GM19023 (cell line): ENCODE measurements around the gene LRRC14B.

Experiments used
- ATAC-seq: cut with Tn5 transposase; IDR thresholded peaks from one replicate; pipeline ENCODE4 v1.9.1; 2021; ENCODE audit warnings: mild to moderate bottlenecking, moderate library complexity; ENCODE audit not compliant: unreplicated experiment

The LRRC14B gene

DNA sequence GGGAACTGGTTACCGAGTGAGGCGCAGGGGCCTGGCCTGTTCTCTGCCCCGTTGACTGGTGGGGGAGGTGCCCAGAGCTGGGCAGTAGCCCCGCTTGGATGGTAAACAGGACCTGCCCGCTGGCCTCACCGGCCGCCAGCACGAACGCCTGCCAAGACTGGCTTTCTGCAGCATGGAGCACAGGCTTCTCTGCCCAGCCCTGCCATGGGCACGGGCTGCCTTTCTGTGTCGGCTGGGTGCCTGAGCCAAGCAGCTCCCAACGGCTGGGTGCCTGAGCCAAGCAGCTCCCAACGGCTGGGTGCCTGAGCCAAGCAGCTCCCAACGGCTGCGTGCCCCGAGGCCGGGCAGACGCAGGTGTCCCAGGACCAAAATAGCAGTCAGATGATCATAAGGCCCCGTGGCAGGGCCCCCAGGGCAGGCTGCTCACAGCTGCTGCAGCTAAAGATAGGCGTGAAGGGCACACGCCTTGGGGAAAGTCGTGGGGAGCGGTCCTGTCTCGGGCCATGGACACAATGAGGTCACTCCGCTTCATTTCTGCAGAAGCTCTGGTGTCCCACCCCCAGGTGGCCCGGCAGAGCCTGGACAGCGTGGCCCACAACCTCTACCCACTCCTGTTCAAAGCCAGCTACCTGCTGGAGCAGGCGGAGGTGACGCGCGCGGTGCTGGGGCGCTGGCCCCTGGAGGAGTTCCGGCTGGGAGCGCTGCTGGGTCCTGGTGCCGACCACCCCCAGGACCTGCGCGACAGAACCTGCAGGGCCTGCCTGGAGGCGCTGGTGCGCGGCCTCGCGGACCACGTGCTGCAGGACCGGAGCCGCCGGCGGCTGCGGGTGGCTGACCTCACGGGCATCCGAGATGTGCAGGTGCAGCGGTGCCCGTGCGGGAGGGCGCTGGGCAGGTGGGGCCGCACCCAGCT lies at the start of gene LRRC14B:
LRRC14B (plus strand) TSS at position 460 of the 913 bp plus-strand sequence; CDS start at position 504, 44 bp downstream.
- ATAC-seq: no peak

DNA sequence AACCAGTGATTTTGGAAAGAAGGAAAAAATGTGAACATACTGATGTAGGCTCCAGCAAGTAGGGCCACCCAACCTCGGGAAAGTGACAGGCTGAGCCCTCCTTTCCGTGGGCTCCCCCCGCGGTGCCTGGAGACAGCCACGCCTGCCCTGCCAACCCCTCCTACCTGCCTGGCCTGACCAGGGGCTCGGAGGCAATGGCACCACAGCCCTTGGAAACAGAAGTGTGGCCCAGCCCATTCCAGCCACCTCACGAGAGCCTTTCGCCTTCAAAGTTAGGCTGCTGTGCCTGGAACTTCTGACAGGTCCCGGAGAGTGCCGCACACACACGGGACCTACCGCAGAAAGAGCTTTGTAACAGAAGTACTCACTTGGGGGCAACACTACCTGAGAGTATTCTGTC lies 49.5 kb upstream of the LRRC14B start:
- no peak for ATAC-seq

DNA sequence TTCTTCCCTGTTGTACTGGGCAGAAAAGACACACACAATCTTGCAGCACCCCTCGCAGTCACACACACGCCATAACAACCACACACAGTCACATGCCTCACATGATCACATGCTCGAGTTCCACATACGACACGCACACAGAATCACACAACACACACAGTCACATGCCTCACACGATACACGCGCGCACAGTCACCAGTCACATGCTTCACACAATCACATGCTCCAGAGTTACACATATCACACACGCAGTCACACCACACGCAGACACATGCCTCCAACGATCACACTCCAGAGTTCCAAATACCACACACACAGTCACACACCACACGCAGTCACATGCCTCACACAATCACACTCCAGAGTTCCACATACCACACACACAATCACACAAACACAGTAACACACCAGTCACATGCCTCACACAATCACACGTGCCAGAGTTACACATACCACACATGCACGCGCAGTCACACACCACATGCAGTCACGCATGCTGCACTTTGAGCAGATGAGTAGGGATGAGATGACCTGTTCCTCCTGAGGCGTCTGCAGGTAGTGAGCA lies 49.0 kb upstream of the LRRC14B start:
- no peak for ATAC-seq

DNA sequence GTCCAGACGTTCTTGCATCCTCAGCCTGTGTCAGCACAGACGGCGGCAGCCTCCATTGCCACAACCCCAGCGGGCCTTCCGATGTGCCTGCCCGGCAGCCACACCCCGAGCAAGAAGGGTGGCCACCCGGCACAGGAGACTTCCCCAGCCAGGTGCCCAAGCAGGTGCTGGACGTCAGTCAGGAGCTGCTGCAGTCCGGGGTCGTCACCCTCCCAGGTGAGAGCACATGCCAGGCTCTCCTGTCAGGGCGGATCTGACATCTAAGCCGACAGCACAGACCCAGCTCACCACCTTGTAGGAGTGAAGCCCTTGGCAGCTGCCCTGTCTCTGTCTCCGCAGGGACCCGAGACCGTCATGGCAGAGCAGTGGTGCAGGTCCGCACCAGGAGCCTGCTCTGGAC lies 48.3 kb upstream of the LRRC14B start:
- no peak for ATAC-seq

DNA sequence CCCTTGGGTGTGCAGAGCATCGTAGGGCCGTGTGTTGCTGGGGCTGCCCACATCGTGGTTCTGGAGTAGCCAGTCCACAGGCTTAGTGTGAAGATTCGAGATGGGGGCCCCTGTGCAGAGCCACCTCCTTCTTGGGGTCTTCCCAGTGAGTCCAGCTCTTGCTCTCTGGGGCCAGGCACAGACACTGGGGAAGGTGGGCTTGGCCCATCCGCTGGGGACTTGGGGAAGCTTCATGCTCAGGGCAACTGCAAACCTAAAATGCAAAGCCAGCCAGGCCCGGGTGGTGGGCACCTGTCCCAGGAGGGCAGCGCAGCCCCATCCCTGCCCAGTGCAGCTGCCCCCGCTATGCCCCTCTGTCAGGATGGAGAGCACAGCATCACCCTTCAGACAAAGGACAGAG lies 46.4 kb upstream of the LRRC14B start:
- no peak for ATAC-seq

DNA sequence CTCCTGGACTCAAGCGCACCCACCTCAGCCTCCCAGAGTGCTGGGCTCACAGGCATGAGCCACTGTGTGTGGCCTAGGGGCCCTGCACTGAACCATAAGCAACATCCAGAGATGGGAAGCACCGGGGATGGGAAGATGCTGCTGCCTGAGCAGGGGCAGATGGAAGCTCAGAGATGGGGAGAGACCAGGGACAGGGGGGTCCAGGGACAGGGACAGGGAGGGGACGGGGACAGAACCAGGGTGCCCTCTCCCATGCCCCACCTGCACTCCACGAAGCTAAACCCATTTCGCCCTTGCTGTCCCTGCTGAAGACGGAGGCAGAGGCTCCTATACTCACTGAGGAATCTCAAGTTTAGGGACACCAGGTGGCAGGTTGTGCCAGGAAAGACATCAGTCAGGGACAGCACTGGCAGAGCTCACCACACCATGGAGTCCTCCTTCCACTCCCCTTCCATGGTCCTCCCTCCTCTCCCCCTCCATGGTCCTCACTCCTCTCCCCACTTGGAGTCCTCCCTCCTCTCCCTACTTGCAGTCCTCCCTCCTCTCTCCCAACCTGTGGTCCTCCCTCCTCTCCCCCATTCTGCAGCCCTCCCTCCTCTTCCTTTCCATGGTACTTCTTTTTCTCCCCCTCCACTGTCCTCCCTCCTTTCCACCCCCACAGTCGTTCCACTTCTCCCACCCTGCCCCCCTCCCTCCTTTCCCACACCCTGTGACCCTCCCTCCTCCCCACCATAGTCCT lies 45.5 kb upstream of the LRRC14B start:
- ATAC-seq: no peak

DNA sequence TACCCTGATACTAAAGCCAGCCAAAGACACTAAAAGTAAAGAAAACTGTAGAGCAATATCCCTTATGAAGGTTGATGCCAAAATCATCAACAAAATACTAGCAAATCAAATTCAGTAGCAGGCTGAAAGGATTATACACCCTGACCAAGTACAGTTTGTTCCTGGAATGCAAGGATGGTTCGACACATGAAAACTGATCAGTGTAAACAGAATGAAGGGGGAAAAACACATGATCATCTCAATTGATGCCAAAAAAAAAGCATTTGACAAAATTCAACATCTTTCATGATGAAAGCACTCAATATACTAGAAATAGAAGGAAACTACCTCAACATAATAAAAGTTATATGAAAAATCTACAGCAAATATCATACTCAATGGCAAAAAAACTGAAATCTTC lies 43.5 kb upstream of the LRRC14B start:
- no peak for ATAC-seq

DNA sequence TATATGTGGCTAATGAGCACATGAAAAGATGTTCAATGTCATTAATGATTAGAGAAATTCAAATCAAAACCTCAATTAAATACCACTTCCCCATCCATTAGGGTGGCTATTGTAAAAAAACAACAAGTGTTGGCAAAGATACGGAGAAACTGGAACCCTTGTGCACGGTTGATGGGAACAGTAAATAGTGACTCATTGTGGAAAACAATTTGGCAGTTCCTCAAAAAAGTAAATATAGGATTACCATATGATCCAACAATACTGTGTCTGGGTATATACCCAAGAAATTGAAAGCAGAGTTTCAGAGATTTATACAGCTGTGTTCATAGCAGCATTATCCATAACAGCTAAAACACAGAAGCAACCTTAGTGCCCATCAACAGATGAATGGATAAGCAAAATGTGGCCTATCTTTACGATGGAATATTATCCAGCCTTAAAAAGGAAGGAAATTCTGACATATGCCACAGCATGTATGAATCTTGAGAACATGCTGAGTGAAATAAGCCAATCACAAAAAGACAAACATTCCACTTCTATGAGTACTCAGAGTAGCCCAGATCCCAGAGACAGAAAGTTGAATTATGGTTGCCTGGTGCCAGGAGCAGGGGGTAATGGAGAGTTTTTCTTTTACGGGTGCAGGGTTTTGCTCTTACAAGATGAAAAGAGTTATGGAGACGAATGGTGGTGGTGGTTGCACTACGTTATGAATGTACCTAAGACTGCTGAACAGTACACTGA lies 41.4 kb upstream of the LRRC14B start:
- no peak for ATAC-seq

DNA sequence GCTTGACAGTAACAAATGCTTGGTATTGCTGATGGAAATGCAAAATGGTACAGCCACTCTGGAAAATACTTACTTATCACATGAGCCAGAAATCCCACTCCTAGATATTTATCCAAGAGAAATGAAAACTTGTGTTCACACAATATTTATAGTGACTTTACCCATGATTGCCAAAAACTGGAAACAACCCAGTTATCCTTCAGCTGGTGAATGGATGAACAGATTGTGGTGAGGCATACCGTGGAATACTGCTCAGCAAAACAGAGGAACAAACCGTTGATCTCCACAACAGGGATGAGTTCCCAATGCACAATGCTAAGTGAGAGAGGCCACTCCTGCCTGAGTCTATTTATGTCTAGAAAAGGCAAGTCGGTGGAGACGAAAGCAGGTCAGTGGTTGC lies 40.5 kb upstream of the LRRC14B start:
- ATAC-seq: no peak

DNA sequence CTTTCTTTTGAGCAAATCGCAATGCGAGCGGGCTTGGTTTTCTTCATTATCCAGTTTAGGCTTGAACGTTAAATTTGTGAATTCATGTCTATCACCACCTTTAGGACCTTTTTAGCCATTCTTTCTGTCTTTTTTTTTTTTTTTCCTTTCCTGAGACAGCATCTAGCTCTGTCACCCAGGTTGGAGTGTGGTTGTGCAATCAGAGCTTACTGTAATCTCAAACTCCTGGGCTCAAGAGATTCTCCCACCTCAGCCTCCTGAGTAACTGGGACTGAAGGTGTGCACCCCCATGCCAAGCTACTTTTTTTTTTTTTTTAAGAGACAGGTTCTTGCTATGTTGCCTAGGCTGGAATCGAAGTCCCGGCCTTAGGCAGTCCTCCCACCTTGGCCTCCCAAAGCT lies 39.2 kb upstream of the LRRC14B start:
- no peak for ATAC-seq

DNA sequence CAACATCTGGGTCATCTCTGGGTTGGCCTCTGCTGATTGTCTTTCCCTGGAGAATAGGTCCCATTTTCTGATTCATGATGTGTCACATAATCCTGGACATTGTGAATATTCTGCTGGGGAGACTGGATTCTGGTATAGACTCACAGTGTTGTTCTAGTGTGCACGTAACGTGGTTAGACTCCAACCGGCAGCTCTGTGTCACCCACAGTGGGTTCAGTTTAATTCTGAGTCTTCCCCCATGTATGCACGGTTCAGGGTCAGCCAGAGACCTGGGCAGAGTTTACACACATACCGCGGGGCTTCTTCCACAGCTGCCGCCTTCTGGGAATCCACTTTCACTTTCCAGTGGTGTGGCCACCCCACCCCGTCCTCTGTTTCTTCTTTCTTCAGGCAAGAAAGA lies 38.0 kb upstream of the LRRC14B start:
- ATAC-seq: no peak

DNA sequence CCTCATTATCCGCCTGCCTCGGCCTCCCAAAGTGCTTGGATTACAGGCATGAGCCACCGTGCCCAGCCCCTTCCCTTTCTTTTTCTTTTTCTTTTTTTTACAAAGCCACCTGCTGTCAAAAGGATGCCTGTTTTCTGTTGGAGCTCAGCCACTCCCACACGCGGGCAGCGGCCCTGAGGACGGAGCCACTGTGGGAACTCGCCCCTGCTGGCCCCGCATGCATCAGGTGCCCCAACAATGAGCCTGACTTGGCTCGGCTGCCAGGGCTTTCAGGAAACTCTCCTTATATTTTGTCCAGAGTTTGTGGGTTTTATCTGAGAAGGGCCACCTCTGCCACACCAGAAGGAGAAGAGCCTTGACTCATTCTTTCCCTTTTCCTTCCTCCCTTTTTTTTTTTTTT lies 37.1 kb upstream of the LRRC14B start:
- no peak for ATAC-seq

DNA sequence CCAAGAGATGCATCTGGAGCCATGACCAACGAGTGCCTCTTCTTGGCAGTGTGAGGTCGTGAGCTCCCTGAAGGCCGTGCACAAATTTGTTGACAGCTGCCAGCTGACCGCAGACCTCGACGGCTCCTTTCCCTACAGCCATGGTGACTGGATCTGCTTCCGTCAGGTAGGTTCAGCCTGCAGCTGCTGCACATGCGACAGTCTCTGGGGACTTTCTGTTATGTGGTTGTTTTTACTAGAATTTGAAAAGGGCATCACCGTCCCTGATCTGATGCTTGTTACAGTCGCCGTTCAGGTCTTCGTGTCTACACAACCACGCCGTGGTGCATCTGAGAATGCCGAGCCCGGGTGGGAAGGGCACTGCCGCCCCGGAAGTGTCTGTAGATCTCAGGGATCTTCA lies 36.5 kb upstream of the LRRC14B start:
- ATAC-seq: no peak

DNA sequence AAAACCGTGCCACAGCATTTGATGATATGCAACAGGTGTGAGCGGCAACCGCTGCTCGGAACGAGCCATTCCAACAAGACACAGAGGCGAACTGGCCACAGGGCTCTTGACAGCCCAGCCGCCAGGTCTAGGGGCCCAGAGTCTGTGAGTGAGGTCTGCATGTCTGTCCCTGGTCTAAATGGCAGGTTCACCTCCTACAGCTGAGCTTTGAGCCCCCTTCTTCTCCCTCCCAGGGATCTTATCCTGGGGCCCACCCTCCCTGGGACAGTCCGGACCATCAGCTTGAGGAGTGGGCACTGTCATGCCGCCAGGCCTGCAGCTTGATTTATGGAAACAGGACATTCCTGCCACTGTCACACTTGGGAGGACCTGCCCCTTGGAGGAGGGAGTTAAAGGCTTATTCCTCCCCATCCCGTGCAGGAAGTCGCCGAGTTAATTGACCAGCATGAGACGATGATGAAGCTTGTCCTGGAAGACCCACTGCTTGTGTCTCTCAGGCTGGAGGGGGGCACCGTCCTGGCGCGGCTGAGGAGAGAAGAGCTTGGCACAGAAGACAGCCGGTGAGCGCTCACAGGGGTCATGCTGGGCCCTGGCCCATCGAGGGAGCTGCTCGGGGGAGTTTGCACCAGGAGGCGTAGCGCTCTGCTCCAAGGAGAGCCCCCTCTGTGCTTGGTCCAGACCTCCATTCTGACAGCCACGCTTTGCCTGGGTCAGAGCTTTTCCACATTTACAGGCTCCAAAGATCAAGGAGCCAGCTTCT lies 35.5 kb upstream of the LRRC14B start:
- ATAC-seq: no peak

DNA sequence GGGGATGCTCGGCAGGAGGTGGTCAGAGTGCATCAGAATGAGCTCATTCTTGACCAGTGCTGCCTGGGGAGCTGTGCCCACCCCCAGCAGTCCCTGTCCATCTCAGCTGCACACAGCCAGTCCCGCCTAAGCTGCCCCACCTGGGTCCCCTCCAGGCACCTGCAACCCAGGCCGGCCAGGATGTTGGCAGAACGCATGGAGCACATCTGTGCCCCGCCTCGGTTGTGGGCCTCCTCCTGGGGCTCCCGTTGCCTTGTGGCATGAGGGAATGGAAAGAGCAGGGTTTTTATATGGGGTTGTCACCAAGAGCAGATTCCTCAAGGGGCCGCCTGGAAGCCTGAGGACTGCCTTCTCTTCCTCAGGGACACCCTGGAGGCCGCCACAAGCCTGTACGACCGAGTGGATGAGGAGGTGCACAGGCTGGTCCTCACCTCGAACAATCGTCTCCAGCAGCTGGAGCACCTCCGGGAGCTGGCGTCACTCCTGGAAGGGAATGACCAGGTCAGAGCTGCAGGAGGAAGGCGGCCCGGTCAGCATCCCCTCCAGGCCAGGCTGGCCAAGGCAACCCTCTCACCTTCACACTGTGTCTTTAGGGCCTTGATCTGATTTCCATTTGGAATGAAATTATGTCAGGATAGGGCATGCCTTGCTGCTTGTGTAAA lies 34.8 kb upstream of the LRRC14B start:
- no peak for ATAC-seq

DNA sequence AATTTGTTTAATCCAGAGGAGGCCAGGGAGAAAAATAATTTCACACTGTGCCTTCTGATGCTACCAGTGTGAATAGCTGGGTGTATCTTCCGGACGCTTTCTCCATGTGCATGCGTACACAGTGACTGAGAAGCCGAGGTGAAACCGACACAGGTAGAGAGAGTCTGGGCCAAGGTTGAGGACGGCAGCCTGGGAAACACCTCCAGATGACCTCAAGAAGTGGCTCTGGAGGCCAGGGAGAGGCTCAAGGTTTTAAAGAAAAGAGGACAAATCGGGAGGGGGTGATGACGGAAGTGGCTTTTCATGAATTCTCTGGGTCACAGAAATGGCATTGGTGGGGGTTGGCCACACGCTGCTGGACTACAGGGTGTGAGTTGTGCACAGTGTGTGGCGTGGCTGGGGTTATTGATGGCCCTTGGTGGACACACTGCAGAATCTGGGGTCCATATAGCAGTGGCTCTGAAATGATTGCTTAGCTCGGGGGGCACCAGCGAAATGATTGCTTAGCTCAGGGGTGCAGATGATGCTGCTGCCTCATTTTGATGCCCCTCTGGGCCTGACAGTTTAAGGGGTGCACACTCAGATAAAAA lies 34.1 kb upstream of the LRRC14B start:
- ATAC-seq: no peak

DNA sequence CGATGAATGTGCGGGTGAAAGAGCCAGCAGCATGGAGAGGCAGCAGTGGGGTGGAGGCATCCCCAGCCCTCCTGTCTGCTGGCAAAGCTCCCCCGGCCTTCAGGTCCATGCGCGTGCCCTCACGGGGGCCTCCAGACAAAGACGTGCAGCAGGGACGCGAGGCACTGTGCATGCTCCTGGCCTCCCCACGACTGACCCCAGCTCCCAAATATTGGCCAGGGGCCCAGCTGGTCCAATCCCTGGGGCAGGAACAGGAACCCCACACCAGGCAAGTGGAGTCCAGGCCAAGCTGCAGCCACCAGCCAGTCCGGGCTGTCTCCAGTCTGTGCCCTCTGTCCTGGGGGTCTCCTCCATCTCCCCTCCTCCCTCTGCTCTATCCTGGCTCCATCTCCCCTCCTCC lies 33.5 kb upstream of the LRRC14B start:
- no peak for ATAC-seq

DNA sequence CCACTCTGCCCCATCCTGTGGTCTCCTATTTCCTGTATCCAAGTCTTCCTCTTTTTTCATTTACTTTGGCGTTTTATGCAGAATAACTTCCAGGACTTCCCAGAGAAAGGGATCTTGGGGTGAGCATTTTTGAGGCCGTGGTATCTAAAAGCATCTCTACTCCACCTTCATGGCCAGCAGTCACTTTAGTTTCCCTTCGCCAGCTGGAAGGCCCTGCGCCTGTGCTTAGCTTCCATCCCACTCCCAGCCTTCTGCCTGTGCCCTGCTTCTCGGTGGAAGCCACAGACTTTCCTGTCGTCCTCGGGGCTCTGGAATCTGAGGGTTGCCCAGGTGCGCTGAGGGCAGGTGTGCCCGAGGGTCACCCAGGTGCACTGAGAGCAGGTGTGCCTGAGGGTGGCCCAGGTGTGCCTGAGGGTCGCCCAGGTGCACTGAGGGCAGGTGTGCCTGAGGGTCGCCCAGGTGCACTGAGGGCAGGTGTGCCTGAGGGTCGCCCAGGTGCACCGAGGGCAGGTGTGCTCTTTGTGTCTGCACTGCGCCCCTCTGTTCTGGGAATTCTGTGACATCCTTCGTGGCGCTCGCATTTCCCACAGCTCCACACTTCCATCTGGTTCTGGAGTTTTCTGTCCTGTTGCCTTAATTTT lies 32.4 kb upstream of the LRRC14B start:
- no peak for ATAC-seq
